HG03439 (cell line): ENCODE results near the gene R3HDML.
"Not testable (repeated sequence)": the region's sequence is repeated elsewhere in the genome, so short reads cannot be mapped to it uniquely, and the experiment has no call there.

Experiments used
- ATAC-seq: cut with Tn5 transposase; IDR thresholded peaks from one replicate; pipeline ENCODE4 v1.9.1; 2021; ENCODE audit warnings: mild to moderate bottlenecking, moderate library complexity; ENCODE audit not compliant: unreplicated experiment

Gene R3HDML, protein sequence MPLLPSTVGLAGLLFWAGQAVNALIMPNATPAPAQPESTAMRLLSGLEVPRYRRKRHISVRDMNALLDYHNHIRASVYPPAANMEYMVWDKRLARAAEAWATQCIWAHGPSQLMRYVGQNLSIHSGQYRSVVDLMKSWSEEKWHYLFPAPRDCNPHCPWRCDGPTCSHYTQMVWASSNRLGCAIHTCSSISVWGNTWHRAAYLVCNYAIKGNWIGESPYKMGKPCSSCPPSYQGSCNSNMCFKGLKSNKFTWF

DNA sequence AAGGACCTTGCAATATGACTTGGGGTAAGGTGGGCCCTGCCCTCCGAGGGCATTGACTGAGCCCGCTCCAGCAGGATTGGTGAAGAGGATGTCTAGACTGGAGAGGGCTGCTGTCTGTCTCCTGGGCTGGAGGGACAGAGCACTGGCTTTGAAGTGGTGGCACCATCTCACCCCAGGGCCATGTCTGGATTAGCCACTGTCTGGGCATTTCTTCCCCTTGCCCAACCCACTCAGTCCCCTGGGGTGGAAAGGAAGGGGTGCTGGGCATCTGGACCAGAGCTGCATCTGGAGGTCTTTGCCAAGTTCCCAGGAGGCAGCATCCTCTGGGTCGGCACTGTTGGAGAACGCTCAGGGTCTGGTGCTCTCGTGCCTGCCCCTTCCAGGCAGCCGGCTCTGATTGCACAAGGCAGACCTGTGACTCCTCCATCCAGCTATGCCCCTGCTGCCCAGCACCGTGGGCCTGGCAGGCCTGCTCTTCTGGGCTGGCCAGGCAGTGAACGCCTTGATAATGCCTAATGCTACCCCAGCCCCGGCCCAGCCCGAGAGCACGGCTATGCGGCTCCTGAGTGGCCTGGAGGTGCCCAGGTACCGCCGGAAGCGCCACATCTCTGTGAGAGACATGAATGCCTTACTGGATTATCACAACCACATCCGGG lies at the start of gene R3HDML:
TSS of gene R3HDML (plus strand) at position 319 of the 656 bp plus-strand sequence. CDS start at position 434, 115 bp downstream.
- ATAC-seq = no peak

DNA sequence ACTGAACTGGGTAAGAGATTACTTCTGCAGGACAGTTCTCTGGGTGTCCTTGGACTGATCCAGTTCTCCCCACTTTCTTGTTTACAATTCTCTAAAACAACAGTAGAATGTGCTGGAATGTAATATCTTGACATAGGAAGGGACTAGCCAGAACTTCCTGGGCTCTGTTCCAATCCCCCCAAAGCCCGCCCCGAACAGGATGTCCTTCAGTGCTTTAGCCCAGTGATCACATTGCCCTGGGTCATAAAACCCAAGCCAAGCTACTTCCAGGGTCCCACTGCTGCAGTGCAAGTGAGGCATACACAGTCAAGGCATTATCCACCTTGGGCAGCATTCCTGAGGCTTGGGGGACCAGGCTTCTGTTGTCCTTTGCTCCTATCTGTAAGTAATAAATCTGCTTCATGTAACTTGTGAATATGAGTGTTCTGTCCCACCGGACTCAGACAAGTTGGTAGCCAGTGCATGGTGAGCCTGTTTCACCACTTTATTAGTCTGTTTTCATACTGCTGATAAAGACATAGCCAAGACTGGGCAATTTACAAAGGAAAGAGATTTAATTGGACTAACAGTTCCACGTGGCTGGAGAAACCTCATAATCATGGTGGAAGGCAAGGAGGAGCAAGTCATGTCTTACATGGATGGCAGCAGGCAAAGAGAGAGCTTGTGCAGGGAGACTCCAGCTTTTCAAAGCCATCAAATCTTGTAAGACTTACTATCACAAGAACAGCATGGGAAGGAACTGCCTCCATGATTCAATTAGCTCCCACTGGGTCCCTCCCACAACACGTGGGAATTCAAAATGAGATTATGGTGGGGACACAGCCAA lies 49.4 kb upstream of the R3HDML start:
- ATAC-seq = no peak

DNA sequence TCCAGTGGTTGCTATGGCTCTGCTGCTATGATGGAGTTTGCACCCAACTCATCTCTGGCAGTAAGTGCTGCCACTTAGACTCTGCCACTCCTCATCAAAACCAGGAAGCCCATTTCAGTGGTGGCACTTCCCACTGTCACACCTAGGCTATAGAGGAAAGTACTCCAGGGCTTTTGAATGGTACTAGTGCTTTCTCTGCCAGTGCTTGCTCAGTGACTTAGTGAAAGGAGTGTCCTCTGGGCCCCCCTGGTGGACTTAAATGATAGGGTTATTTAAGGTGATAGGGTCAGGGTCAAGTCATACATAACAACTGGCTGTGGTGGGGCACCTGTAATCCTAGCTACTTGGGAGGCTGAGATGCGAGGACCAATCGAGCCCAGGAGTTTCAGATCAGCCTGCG lies 48.6 kb upstream of the R3HDML start:
- no peak for ATAC-seq

DNA sequence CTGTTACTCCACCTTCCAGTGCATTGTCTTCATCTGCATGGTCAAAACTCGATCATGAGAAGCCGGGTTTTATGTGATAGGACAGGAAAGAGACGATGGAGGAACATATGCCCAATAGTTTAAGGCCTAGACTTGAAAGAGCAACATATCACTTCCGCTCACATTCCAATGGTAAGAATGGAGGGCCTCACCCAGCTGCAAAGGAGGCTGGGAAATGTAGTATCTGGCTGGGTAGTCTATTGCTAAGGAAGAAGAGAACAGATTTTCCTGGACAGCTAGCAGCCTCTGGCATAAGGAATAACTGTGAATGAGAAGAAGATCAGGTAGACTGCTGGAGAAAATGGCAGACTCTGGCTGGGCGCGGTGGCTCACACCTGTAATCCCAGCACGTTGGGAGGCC lies 45.1 kb upstream of the R3HDML start:
- ATAC-seq = no peak

- ATAC-seq = no peak
Measured at GRCh38 chr20:44296011-44296410, 40.8 kb upstream of the R3HDML start.

DNA sequence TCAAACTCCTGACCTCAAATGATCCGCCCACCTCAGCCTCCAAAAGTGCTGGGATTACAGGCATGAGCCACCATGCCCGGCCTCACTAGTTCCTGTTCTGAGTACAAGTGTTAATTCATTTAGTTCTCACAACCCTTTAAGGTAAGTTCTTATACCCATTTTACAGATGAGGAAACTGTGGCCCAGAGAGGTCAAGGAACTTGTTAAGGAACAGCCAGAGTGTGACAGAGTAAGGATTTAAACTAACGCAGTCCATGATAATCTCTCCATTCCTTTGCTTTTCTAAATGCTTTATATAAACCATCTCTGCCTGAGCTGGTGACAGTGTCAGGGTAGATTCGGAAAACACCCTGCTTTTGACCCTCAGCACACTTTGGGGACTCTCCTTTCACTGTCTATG lies 39.1 kb upstream of the R3HDML start:
- no peak for ATAC-seq

DNA sequence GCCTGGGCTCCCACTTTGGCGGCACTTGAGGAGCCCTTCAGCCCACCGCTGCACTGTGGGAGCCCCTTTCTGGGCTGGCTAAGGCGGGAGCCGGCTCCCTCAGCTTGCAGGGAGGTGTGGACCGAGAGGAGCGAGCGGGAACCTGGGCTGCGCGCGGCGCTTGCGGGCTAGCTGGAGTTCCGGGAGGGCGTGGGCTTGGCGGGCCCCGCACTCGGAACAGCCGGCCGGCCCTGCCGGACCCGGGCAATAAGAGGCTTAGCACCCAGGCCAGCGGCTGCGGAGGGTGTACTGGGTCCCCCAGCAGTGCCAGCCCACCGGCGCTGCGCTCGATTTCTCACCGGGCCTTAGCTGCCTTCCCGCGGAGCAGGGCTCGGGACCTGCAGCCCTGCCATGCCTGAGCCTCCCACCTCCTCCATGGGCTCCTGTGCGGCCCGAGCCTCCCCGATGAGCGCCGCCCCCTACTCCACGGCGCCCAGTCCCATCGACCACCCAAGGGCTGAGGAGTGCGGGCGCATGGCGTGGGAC lies 37.8 kb upstream of the R3HDML start:
- ATAC-seq = not testable (repeated sequence)

GRCh38 chr20:44301285-44301684 lies 35.6 kb upstream of the R3HDML start:
- no peak for ATAC-seq

- ATAC-seq = no peak
Measured at GRCh38 chr20:44302026-44302669, 34.7 kb upstream of the R3HDML start.

DNA sequence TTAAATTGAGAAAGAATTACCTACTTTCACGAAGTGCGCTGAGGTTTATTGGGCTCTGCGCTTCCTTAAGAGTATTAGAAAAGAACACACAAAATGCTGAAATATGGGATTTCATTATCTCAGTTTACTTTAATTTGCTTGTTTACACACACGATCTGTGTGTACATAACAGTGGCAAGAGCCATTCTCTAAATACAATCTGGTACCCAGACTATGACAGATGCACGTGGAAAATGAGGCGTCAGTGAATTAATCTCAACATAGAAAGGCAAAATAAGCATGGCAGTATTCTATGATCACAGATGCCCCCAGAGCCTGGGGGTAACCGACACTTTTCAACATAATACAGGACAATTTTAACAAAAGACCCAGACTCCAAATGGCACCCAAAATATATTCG lies 34.1 kb upstream of the R3HDML start:
- no peak for ATAC-seq

- ATAC-seq = no peak
Measured at GRCh38 chr20:44304383-44304782, 32.5 kb upstream of the R3HDML start.

GRCh38 chr20:44306927-44307326 lies 29.9 kb upstream of the R3HDML start:
- no peak for ATAC-seq

DNA sequence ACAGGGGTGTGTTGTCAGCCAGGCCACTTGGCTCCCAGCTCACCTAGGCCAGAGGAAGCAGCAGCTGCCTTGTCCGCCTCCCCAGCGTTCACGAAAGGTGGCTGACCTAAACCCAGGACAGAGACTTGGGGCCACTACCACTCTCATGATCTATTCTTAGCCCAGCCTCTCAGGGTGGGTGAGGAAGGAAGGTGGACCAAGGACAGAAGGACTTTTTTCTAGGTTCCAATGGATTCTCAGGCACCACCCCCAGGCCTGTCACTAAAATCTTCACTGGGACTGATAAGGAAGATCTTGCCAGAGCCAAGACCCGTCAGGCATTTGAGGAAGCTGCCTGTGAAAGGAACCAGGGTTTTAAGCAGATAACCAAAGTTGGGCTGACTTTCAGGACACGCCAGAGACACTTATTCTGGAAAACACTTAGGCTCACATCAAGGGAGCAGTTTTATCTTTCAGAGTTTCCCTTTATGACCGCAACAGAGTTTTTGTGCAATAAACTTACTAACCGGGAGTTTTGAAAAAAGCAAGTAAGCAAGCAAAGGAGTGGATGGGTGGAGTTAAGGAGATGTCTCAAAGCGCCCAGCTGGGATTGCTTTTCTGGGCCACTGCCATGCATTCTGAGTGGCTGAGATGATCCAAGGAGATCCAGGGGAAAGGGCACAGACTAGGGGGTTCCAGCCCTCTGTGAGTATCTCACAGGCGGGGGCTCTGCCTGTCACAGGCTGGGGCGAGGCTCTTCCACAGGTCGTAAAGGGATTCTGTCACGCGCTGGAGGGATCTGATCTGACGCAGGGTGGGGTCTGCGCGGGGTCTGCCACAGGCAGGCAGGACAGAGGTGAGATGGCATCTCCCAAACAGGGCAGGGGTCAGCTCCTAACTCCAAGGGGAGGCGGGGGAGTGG lies 26.8 kb upstream of the R3HDML start:
- no peak for ATAC-seq

DNA sequence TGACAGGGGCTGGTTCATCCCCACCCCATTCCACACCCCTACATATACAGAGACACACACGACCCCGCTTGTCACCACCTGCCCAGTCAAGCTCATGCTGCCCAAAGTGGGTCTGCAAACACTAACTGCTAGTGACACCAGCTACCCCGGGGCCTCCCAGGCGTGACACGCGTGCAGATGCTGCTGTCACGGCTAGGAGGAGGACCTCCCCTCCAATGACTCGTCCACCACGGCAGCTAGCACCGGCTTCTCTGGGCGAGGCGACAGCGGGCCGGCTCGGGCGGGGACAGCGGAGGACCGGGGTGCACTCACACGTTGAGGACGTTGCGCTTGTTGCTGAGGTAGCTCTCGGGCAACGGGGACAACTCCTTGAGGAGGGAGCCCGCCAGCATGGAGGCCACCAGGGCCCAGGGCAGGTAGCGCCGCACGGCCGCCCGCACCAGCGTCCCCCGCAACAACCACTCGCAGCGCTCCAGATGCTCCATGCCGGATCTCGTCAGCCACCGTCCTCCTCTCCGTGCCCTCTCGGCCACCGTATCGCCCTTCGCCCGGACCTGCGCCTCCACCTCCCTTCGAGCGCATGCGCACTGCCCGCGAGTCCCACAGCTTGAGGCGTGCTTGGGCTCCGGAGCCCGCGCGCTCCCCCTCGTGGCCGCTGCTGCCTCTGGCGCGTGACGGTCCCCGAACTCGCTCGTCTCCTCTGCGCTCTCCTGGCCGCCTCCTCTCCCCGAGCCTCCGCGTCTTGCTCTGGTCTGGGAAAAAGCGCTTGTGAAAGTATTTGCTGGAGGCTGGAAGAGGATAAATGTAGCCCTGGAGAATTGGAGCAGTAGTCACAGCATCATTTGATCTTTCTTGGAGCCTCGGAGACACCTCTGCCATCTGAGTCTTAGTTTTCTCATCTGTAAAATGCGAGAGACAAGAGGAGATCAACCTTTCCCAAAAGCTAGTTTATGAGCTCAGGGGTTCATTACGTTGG lies 25.9 kb upstream of the R3HDML start, which contains the start of gene FITM2:
TSS of gene FITM2 (minus strand) at position 539 of the 976 bp plus-strand sequence. CDS start at position 485, 54 bp downstream.
- peak; percentile 83 for ATAC-seq

DNA sequence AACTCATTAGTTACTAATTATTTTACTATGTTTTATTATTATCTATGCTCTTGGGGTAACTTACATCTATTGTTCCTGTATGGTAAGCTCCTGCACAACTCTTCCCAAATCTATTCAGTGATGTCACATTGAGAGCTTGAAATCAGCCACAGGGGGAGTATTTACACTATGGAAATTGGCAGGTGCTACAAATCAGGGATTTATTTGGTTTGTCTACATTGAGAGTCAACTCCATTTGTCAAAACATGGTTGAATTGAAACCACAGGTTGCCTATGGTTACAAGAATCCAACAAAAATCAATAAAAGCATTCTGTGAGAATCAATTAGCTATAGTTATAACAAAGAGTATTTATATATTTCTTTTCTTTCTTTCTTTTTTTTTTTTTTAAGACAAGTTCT lies 22.0 kb upstream of the R3HDML start:
- ATAC-seq = no peak

- no peak for ATAC-seq
Measured at GRCh38 chr20:44319839-44320422, 16.9 kb upstream of the R3HDML start.

GRCh38 chr20:44324343-44324742 lies 12.5 kb upstream of the R3HDML start:
- no peak for ATAC-seq

- no peak for ATAC-seq
Measured at GRCh38 chr20:44326391-44327159, 10.3 kb upstream of the R3HDML start.
